NCI-H524 (cell line): Measurements from ENCODE around the gene GRIN2C.

Source experiments
- DNase-seq, 2 experiments: peaks; one replicate each; lab custom pipeline; 2025; lab: John Stamatoyannopoulos, UW

The GRIN2C gene

DNA sequence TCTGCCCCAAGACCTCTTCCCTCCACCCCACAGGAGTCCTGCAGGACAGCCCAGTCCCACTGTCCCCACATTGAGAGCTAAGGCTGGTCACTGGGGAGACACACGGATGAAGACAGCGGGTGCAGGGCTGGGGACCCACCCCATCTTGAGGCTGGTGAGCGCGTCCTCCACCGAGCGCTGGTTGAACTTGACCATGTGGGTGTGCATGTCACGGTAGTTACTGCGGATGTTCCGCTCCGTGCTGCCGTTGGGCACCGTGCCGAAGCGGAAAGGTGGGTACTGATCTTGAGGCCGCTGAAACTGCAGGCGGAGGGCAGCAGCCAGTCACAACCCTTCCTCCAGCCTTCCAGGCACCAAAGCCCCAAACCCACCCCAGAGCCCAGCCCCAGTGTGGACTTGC, 13.1 kb downstream of the GRIN2C start:
- no peak for DNase-seq

DNA sequence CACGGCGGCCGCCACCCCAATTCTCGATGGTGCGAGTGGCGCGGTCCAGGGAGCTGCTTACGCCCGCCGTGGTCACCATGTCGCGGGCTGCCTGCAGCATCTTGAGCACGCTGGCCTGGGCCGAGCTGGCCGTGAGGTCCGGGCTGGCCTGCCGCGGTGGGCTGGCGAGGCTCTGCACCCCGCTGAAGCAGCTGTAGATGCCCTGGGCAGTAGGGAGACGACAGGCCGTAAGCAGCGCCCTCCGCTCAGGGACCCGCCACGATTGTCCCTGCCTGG, 16.4 kb downstream of the GRIN2C start:
- no peak for DNase-seq

GRCh38 chr17:74842599-74843351, 16.9 kb downstream of the GRIN2C start:
- DNase-seq = peak; percentile 75 to 89

- DNase-seq = peak in 1 of 2 experiments; percentile 60
These were observed 17.5 kb downstream of the GRIN2C start for GRCh38 chr17:74842146-74842598.

GRCh38 chr17:74840989-74841666, 18.6 kb downstream of the GRIN2C start:
- DNase-seq = no peak

GRCh38 chr17:74839990-74840852, 19.5 kb downstream of the GRIN2C start:
- no peak for DNase-seq

DNA sequence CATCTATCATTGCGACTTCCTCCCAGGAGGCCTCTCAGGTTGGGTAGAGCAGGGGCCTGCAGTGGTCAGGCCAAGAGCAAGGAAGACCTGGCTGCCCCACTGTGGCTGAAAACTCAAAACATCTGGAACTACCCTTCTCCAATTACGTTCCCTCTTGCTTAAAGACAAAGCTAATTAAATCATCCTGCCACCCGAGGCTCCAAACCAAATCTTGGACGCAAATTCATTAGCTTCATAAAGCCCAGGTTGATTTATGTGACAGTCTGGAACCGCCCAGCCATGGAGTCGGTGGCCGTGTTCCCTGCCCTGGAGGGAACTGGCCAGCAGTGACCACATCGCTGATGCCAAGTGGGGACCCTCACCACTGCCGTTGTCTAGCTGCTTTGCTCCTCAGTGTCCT, 21.4 kb downstream of the GRIN2C start:
- no peak for DNase-seq

- DNase-seq = no peak
These were observed 22.8 kb downstream of the GRIN2C start for GRCh38 chr17:74836691-74837467.

- no peak for DNase-seq
These were observed 23.5 kb downstream of the GRIN2C start for GRCh38 chr17:74836191-74836590.

DNA sequence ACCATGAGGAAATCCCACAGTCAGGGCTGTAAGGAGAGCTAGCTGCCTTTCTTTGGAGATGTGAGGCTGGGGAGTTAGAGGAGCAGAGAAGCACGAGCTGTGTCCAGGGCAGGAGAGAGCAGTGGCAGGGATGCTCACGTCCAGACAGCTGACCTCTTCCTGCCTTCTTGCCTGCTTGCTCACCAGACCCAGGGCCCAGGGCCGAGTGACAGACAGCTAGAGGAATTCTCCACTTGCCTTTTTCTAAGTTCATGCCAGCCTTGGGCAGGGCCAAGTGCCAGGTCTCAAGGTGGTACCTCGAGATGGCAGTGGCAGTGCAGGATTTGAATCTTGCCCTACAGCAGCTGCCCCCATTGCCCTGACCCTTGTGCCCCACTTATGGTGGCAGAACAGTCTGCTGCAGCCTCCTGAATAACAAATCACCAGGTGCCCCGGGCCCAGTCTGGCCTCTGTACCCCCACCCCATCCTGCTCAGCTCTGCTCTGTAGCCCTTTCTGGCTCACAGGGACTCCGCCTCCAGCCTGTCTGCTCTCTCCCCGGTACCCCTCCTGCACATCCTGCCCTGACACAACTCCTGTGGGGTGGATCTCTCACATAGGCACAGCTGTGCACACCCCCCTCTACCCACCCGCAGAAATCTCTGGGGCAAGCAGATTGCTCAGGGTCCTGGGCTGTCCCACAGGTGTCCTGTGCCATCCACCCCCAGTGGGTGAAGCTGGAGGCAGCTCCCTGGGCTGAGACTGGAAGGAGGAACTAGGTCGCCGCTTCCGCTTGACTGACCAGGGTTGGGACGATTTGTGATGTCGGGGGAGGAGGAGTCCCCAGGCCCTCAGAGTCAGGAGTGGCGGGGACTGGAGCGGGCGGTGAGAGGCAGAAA, 25.9 kb downstream of the GRIN2C start:
- no peak for DNase-seq

GRCh38 chr17:74832421-74832820, 27.3 kb downstream of the GRIN2C start:
- DNase-seq = no peak

GRCh38 chr17:74831444-74832146, 28.1 kb downstream of the GRIN2C start:
- peak in 1 of 2 experiments; percentile 68 for DNase-seq

DNA sequence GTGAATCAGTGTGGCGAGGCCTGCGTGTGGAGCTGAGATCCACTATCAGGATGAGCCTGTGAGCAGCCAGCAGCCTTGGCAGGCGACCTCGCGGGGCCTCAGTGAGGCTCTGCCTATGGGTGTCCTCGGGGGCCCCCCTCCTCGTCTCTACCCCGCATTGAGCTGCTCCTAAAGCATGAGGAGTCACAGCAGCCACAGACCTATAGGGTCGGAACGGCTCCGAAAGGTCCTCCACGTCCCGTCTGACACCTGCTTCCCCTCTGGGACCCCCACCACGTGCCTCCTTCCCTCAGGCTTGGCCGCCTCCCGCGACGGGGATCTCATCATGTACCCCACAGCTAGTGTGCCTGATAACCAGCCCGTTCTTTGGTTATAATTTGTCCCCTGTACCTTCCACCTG, 28.8 kb downstream of the GRIN2C start:
- DNase-seq = no peak

DNA sequence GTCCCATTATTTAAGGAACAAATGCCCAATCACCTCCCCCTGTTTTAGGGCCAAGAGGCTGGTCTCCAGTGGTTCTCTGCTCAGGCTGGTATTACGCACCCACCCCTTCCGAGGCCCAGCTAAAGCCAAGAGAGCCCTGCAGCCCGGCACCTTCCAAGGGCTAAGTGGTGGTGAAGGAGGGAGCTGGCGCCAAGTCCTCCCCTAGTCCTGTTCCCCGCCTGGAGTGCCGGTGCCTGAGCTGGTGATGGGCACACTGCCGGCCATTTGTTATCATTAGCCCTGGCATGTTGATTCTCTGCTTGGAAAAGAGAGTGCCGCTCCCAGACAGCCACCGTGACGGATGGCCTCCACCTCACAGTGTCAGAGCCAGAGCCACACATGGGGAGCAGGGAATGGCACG, 31.9 kb downstream of the GRIN2C start:
- DNase-seq = no peak

- DNase-seq = peak in 1 of 2 experiments; percentile 76
These were observed 33.5 kb downstream of the GRIN2C start for GRCh38 chr17:74825952-74826719.

- DNase-seq = peak; percentile 59 to 80
These were observed 34.6 kb downstream of the GRIN2C start for GRCh38 chr17:74824961-74825627.

- peak in 1 of 2 experiments; percentile 55 for DNase-seq
These were observed 36.7 kb downstream of the GRIN2C start for GRCh38 chr17:74822939-74823367.

DNA sequence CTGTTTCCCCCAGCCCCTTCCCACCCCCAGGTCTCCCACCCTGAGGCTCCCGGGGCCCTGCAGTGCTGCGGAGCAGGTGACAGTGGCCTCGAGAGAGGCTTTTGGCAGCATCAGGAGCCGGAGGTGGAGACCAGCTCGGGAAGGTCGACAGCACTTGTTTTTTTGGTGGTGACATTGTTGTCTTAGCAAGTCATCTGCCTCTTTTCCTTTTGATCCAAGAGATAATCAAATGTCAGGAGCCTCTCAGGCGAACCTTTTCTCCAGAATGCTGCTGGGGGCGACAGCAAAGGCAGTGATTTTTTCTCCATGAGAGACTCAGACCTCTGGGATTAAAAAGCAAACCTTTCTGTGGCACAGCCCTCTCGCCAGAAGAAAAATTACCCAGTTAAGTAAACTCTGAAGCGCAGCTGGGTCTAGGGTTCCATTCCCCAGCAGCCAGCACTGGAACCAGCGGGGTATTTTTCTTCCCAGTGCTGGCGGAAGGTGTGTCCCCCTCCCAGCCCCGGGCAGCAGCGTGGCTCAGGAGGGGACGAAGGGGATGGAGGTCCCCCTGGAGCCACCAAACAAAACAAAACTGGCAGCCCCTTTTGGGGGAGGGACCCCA, 37.2 kb downstream of the GRIN2C start:
- DNase-seq = no peak
